Measurements from ENCODE around the gene CCDC88C. TPM values are rescaled to one million over a fixed set of nuclear protein-coding genes. Genes with fewer than 3 reads are reported as not detected.

The CCDC88C gene
- total RNA-seq, 1 donor from 2014 or later, result 48.2 TPM

GRCh38 chr14:91337699-91338335 lies 79.8 kb downstream of the CCDC88C start:
- H3K9me3 Mint-ChIP-seq (ENCODE audit: unreplicated experiment), result no peaks in the 10 kb centered on the region
- peaks cover under 1% of the 10 kb centered on the region for H3K4me1 Mint-ChIP-seq (ENCODE audit: unreplicated experiment)
- DNase-seq (ENCODE audit: low spot score), result no peak
- peaks cover 28% of the 10 kb centered on the region for H3K36me3 Mint-ChIP-seq (ENCODE audit: low read depth, unreplicated experiment)
- TF ChIP-seq CTCF (IDR thresholded peaks at IDR 0.05; ENCODE audit: unreplicated experiment), result no peak
- H3K27ac Mint-ChIP-seq (ENCODE audit: unreplicated experiment), result no peak overlapping the region
- H3K4me3 Mint-ChIP-seq (ENCODE audit: unreplicated experiment), result no peak overlapping the region
- peaks cover 13% of the 10 kb centered on the region for H3K27me3 Mint-ChIP-seq (ENCODE audit: unreplicated experiment)

- no peak overlapping the region for H3K27ac Mint-ChIP-seq (ENCODE audit: unreplicated experiment)
- no peak for TF ChIP-seq CTCF (IDR thresholded peaks at IDR 0.05; ENCODE audit: unreplicated experiment)
- no peaks in the 10 kb centered on the region for H3K9me3 Mint-ChIP-seq (ENCODE audit: unreplicated experiment)
- H3K4me1 Mint-ChIP-seq (ENCODE audit: unreplicated experiment), result peaks cover 11% of the 10 kb centered on the region
- DNase-seq (ENCODE audit: low spot score), result no peak
- H3K4me3 Mint-ChIP-seq (ENCODE audit: unreplicated experiment), result no peak overlapping the region
- H3K36me3 Mint-ChIP-seq (ENCODE audit: low read depth, unreplicated experiment), result peaks cover 34% of the 10 kb centered on the region
- H3K27me3 Mint-ChIP-seq (ENCODE audit: unreplicated experiment), result peaks cover 15% of the 10 kb centered on the region
Observed at GRCh38 chr14:91336093-91336450, 81.5 kb downstream of the CCDC88C start.

GRCh38 chr14:91335191-91336092 lies 82.2 kb downstream of the CCDC88C start:
- TF ChIP-seq CTCF (IDR thresholded peaks at IDR 0.05; ENCODE audit: unreplicated experiment), result no peak
- H3K27ac Mint-ChIP-seq (ENCODE audit: unreplicated experiment), result no peak overlapping the region
- DNase-seq (ENCODE audit: low spot score), result no peak
- H3K4me3 Mint-ChIP-seq (ENCODE audit: unreplicated experiment), result no peak overlapping the region
- no peaks in the 10 kb centered on the region for H3K9me3 Mint-ChIP-seq (ENCODE audit: unreplicated experiment)
- H3K36me3 Mint-ChIP-seq (ENCODE audit: low read depth, unreplicated experiment), result peaks cover 31% of the 10 kb centered on the region
- H3K4me1 Mint-ChIP-seq (ENCODE audit: unreplicated experiment), result peaks cover 15% of the 10 kb centered on the region
- H3K27me3 Mint-ChIP-seq (ENCODE audit: unreplicated experiment), result peaks cover 15% of the 10 kb centered on the region

GRCh38 chr14:91333650-91334039 lies 84.0 kb downstream of the CCDC88C start:
- Mint-ChIP-seq H3K9me3 (ENCODE audit: unreplicated experiment) (no peaks in the 10 kb centered on the region), H3K36me3 (ENCODE audit: low read depth, unreplicated experiment) (peaks cover 24% of the 10 kb centered on the region), H3K27me3 (ENCODE audit: unreplicated experiment) (peaks cover 14% of the 10 kb centered on the region), H3K27ac (ENCODE audit: unreplicated experiment) (no peak overlapping the region), H3K4me3 (ENCODE audit: unreplicated experiment) (no peak overlapping the region), H3K4me1 (ENCODE audit: unreplicated experiment) (peaks cover 17% of the 10 kb centered on the region)
- TF ChIP-seq CTCF (IDR thresholded peaks at IDR 0.05; ENCODE audit: unreplicated experiment), result no peak
- DNase-seq (ENCODE audit: low spot score), result no peak

All from endothelial cell (in vitro differentiated cells).